CD14-positive monocyte (primary cell): ENCODE data around the gene BBS9. TPM values are rescaled to one million over a fixed set of nuclear protein-coding genes. Genes with fewer than 3 reads are reported as not detected.

Experiments
- DNase-seq, 3 donors: peaks; one replicate each; pipeline ENCODE4 v3.0.0-alpha.2; 2011 to 2022
- H2AFZ ChIP-seq: 2 replicates; pipeline ENCODE4 v1.6.0; 2012; ENCODE audit warnings: mild to moderate bottlenecking, low read depth, low read length, inconsistent platforms; ENCODE audit not compliant: insufficient read depth, poor library complexity, severe bottlenecking
- H3K27ac ChIP-seq, 2 donors: 1 replicate in 1 of 2; 2 replicates in 1 of 2; pipeline ENCODE4 v1.5.1; 2012 to 2013; ENCODE audit warnings: low read length in 2 of 2, control low read depth in 1 of 2, inconsistent platforms in 1 of 2, low read depth in 1 of 2, mild to moderate bottlenecking in 1 of 2
- H3K27me3 ChIP-seq, 2 donors: one replicate each; pipeline versions ENCODE4 v1.6.0 to v1.6.1; 2011 to 2013; ENCODE audit warnings: low read length in 2 of 2; ENCODE audit not compliant: control insufficient read depth in 2 of 2, insufficient read depth in 2 of 2
- H3K36me3 ChIP-seq, 2 donors: replicated peaks in 1 of 2; 1 replicate in 1 of 2; 2 replicates in 1 of 2; pipeline versions ENCODE4 v1.5.1 to v1.6.1; 2012 to 2013; ENCODE audit warnings: low read length in 2 of 2, control low read depth in 1 of 2, inconsistent platforms in 1 of 2, mild to moderate bottlenecking in 1 of 2; ENCODE audit not compliant: insufficient read depth in 2 of 2, control insufficient read depth in 1 of 2
- H3K4me1 ChIP-seq, 2 donors: 1 replicate in 1 of 2; 2 replicates in 1 of 2; pipeline versions ENCODE4 v1.5.1 to v1.6.1; 2012 to 2013; ENCODE audit warnings: low read length in 2 of 2, control low read depth in 1 of 2, inconsistent platforms in 1 of 2, mild to moderate bottlenecking in 1 of 2, moderate library complexity in 1 of 2; ENCODE audit not compliant: insufficient read depth in 2 of 2, control insufficient read depth in 1 of 2
- H3K4me2 ChIP-seq: replicated peaks from 2 replicates; pipeline ENCODE3; 2012; ENCODE audit warnings: low read length, moderate library complexity, mild to moderate bottlenecking; ENCODE audit not compliant: poor library complexity, severe bottlenecking; ENCODE audit errors: extremely low read depth
- H3K4me3 ChIP-seq, 3 experiments: fragments of 200-600 bp in 1 of 3; sonication (generic) in 1 of 3; replicated peaks in 1 of 3; 1 replicate in 2 of 3; 2 replicates in 1 of 3; pipeline ENCODE4 v1.5.1; 2011 to 2013; ENCODE audit warnings: low read length in 3 of 3, mild to moderate bottlenecking in 3 of 3, control low read depth in 2 of 3, low read depth in 2 of 3, inconsistent platforms in 1 of 3, moderate library complexity in 1 of 3
- H3K79me2 ChIP-seq: 2 replicates; pipeline ENCODE4 v1.6.0; 2012; ENCODE audit warnings: mild to moderate bottlenecking, control low read depth, inconsistent platforms, low read length, moderate library complexity; ENCODE audit not compliant: insufficient read depth
- H3K9ac ChIP-seq: 2 replicates; pipeline ENCODE4 v1.6.0; 2017; ENCODE audit warnings: low read length, mild to moderate bottlenecking; ENCODE audit not compliant: insufficient read depth, poor library complexity, severe bottlenecking
- H3K9me3 ChIP-seq, 2 donors: replicated peaks in 1 of 2; 1 replicate in 1 of 2; 2 replicates in 1 of 2; pipeline versions ENCODE4 v1.5.1 to v1.6.1; 2012 to 2013; ENCODE audit warnings: low read length in 2 of 2, control low read depth in 1 of 2; ENCODE audit not compliant: control insufficient read depth in 1 of 2, insufficient read depth in 1 of 2
- H4K20me1 ChIP-seq: 2 replicates; pipeline ENCODE4 v1.6.0; 2012; ENCODE audit warnings: mild to moderate bottlenecking, low read length, control low read depth, moderate library complexity; ENCODE audit not compliant: insufficient read depth
- H3K27ac Mint-ChIP-seq, 7 donors: one replicate each; pipeline ENCODE4 v1.8.0; 2020; ENCODE audit warnings: mild to moderate bottlenecking in 7 of 7, mixed read lengths in 7 of 7, moderate library complexity in 6 of 7, inconsistent platforms in 2 of 7
- H3K27me3 Mint-ChIP-seq, 3 donors: one replicate each; pipeline ENCODE4 v1.8.0; 2021 to 2022; ENCODE audit warnings: low read depth in 3 of 3, mild to moderate bottlenecking in 3 of 3, mixed read lengths in 3 of 3, moderate library complexity in 3 of 3, inconsistent platforms in 1 of 3
- H3K36me3 Mint-ChIP-seq, 2 donors: one replicate each; pipeline ENCODE4 v1.8.0; 2020; ENCODE audit warnings: mixed read lengths in 2 of 2, inconsistent platforms in 1 of 2, mild to moderate bottlenecking in 1 of 2
- H3K4me1 Mint-ChIP-seq: one replicate; pipeline ENCODE4 v1.8.0; 2020; ENCODE audit warnings: mild to moderate bottlenecking, mixed read lengths
- H3K4me3 Mint-ChIP-seq, 2 donors: one replicate each; pipeline ENCODE4 v1.8.0; 2020; ENCODE audit warnings: mild to moderate bottlenecking in 2 of 2, mixed read lengths in 2 of 2, moderate library complexity in 1 of 2
- H3K9me3 Mint-ChIP-seq, 7 donors: one replicate each; pipeline ENCODE4 v1.8.0; 2020 to 2022; ENCODE audit warnings: mixed read lengths in 7 of 7, mild to moderate bottlenecking in 6 of 7, moderate library complexity in 6 of 7, inconsistent platforms in 2 of 7
- CTCF ChIP-seq: fragments of 200-600 bp; IDR thresholded peaks from one replicate; pipeline ENCODE4 v1.8.0; 2022; ENCODE audit warnings: antibody characterized with exemption, mild to moderate bottlenecking
- WGBS: methylation state at CpG from one replicate; pipeline ENCODE4 v1.1.5; 2013; ENCODE audit warnings: missing lambda C conversion rate; ENCODE audit not compliant: insufficient coverage; 5-methylcytosine and 5-hydroxymethylcytosine counted together
- intact Hi-C, 2 donors: fragments of 100-400 bp; cut with micrococcal nuclease; formaldehyde crosslinking; loops; one replicate each; pipeline versions ENCODE4 v1.15.0 to v1.15.1; 2023
- polyA plus RNA-seq, 3 donors: library from polyadenylated mRNA; depleted of rRNA in 1 of 3; unstranded in 2 of 3; stranded (reverse) in 1 of 3; fragments of 300-500 nt in 2 of 3; fragments of >200 nt in 1 of 3; fragmentation: Illumina TruSeq in 2 of 3; gene quantifications; 1 replicate in 2 of 3; 2 replicates in 1 of 3; pipeline ENCODE4 v1.2.3, GENCODE V29; 2012 to 2021

Gene BBS9
- polyA plus RNA-seq, 3 donors: 4.9 to 7.5 (median 6.8) TPM

- intact Hi-C loops: no loop called here
- H3K27ac ChIP-seq: no peak overlapping the region
- no peaks in the 10 kb centered on the region for H3K4me1 ChIP-seq
- H4K20me1 ChIP-seq: no peaks in the 10 kb centered on the region
- H3K27me3 ChIP-seq: no peaks in the 10 kb centered on the region
- TF ChIP-seq CTCF: no peak
- no peaks in the 10 kb centered on the region for H3K79me2 ChIP-seq
- H3K4me2 ChIP-seq: no peak overlapping the region
- H3K9me3 ChIP-seq: no peaks in the 10 kb centered on the region
- no peaks in the 10 kb centered on the region for H3K36me3 ChIP-seq
- no peak overlapping the region for H3K4me3 ChIP-seq
- peaks cover 0 to 6% (median 3%) of the 10 kb centered on the region in 7 donors for H3K9me3 Mint-ChIP-seq
- no peak overlapping the region for H3K27ac Mint-ChIP-seq
- H3K4me3 Mint-ChIP-seq: no peak overlapping the region
- no peak for DNase-seq
- WGBS: 92% methylated on average over 2 of the region's 5 CpGs
- no peaks in the 10 kb centered on the region for H3K36me3 Mint-ChIP-seq
- H3K27me3 Mint-ChIP-seq: no peaks in the 10 kb centered on the region
- H3K4me1 Mint-ChIP-seq: no peaks in the 10 kb centered on the region
- H3K9ac ChIP-seq: no peak overlapping the region
- no peak overlapping the region for H2AFZ ChIP-seq
Observed at GRCh38 chr7:33449847-33450246, 320.5 kb downstream of the BBS9 start.

GRCh38 chr7:33452805-33453502, 323.6 kb downstream of the BBS9 start:
- no peaks in the 10 kb centered on the region for H3K9me3 ChIP-seq
- Mint-ChIP-seq H3K27me3 (no peaks in the 10 kb centered on the region), H3K27ac (no peak overlapping the region), H3K4me3 (no peak overlapping the region), H3K36me3 (no peaks in the 10 kb centered on the region), H3K9me3 (peaks cover 0 to 6% (median 3%) of the 10 kb centered on the region in 7 donors), H3K4me1 (no peaks in the 10 kb centered on the region)
- no peak overlapping the region for H3K4me3 ChIP-seq
- intact Hi-C loops: no loop called here
- H3K36me3 ChIP-seq: no peaks in the 10 kb centered on the region
- H3K27me3 ChIP-seq: no peaks in the 10 kb centered on the region
- H2AFZ ChIP-seq: no peak overlapping the region
- H3K79me2 ChIP-seq: no peaks in the 10 kb centered on the region
- no peak overlapping the region for H3K4me2 ChIP-seq
- no peak for TF ChIP-seq CTCF
- no peak for DNase-seq
- H3K4me1 ChIP-seq: no peaks in the 10 kb centered on the region
- no peak overlapping the region for H3K27ac ChIP-seq
- H4K20me1 ChIP-seq: no peaks in the 10 kb centered on the region
- no CpG with 5 or more reads among the region's 1 CpG for WGBS
- H3K9ac ChIP-seq: no peak overlapping the region
